NCI-H1436 (cell line): ENCODE results near the gene GJB5.

ENCODE experiments used
- DNase-seq: peaks from one replicate; lab custom pipeline; 2025; lab: John Stamatoyannopoulos, UW

Gene GJB5

GRCh38 chr1:34776911-34777310 is 22.1 kb downstream of the GJB5 start:
- no peak for DNase-seq

- DNase-seq, result no peak
Observed at GRCh38 chr1:34777519-34778321, 22.9 kb downstream of the GJB5 start.

- DNase-seq, result no peak
Observed at GRCh38 chr1:34778381-34778780, 23.5 kb downstream of the GJB5 start.

- no peak for DNase-seq
Observed at GRCh38 chr1:34779005-34779404, 24.2 kb downstream of the GJB5 start.

GRCh38 chr1:34779526-34779925 is 24.7 kb downstream of the GJB5 start:
- DNase-seq, result no peak

GRCh38 chr1:34779962-34780361 is 25.1 kb downstream of the GJB5 start:
- DNase-seq, result no peak

- DNase-seq, result no peak
Observed at GRCh38 chr1:34780528-34780927, 25.7 kb downstream of the GJB5 start.

- DNase-seq, result no peak
Observed at GRCh38 chr1:34781071-34781843, 26.4 kb downstream of the GJB5 start, which contains the start of gene GJB3. TSS of gene GJB3 (plus strand) at chr1:34781214. CDS start at chr1:34784763, 3,549 bp downstream.

- DNase-seq, result no peak
Observed at GRCh38 chr1:34781844-34782391, 27.1 kb downstream of the GJB5 start.

- DNase-seq, result no peak
Observed at GRCh38 chr1:34784751-34785221, 29.9 kb downstream of the GJB5 start.

- DNase-seq, result no peak
Observed at GRCh38 chr1:34785231-34785874, 30.5 kb downstream of the GJB5 start.

GRCh38 chr1:34785875-34786470 is 31.1 kb downstream of the GJB5 start:
- no peak for DNase-seq

GRCh38 chr1:34786521-34787325 is 31.9 kb downstream of the GJB5 start:
- DNase-seq, result peak; percentile 68

GRCh38 chr1:34787461-34788420 is 32.9 kb downstream of the GJB5 start:
- DNase-seq, result no peak

- no peak for DNase-seq
Observed at GRCh38 chr1:34790985-34791384, 36.1 kb downstream of the GJB5 start.

- DNase-seq, result no peak
Observed at GRCh38 chr1:34792424-34792823, 37.6 kb downstream of the GJB5 start.

- DNase-seq, result no peak
Observed at GRCh38 chr1:34792868-34793727, 38.3 kb downstream of the GJB5 start, which contains the start of gene GJA4. TSS of gene GJA4 (plus strand) at chr1:34792999. CDS start at chr1:34794214, 1,215 bp downstream.

GRCh38 chr1:34794001-34794789 is 39.3 kb downstream of the GJB5 start:
- no peak for DNase-seq
